PC-3 (cell line): Measurements from ENCODE around the gene NLRP1. TPM values are rescaled to one million over a fixed set of nuclear protein-coding genes. Genes with fewer than 3 reads are reported as not detected.

Experiments used
- ATAC-seq: fragments of 200-7000 bp; cut with Tn5 transposase; 2 replicates; pipeline ENCODE4 v1.9.1; 2020; ENCODE audit warnings: mild to moderate bottlenecking, moderate library complexity
- BruUV-seq: library from RNA; stranded (reverse); fragments of 400-500 nt; replicated peaks from 2 replicates; lab custom pipeline; 2021; lab: Mats Ljungman, UMichigan
- CTCF ChIA-PET: fragments of 300-600 bp; sonication (Branson Sonifier 250); formaldehyde crosslinking; loops from one replicate; lab custom pipeline; 2022; ENCODE audit warnings: antibody characterized with exemption; lab: Charles Lee
- POLR2A ChIA-PET: fragments of 300-600 bp; sonication (Branson Sonifier 250); formaldehyde crosslinking; loops from one replicate; lab custom pipeline; 2022; ENCODE audit warnings: antibody characterized with exemption; ENCODE audit not compliant: unreplicated experiment; lab: Charles Lee
- DNase-seq: peaks from one replicate; pipeline ENCODE4 v3.0.0-alpha.2; 2015
- H2AFZ ChIP-seq: fragments of 300-600 bp; sonication (generic); 2 replicates; pipeline ENCODE4 v1.6.0; 2016; ENCODE audit warnings: antibody characterized with exemption, low read length
- H3F3A ChIP-seq: fragments of 300-600 bp; sonication (generic); one replicate; pipeline ENCODE4 v1.6.0; 2017; ENCODE audit warnings: antibody characterized with exemption, low read length, control low read depth, mild to moderate bottlenecking; ENCODE audit not compliant: unreplicated experiment
- H3K27ac ChIP-seq: fragments of 300-600 bp; sonication (generic); 2 replicates; pipeline ENCODE4 v1.5.1; 2016; ENCODE audit warnings: mild to moderate bottlenecking, low read length
- H3K27me3 ChIP-seq: fragments of 300-600 bp; sonication (generic); 2 replicates; pipeline ENCODE4 v1.6.1; 2016; ENCODE audit warnings: low read length, mixed read lengths
- H3K36me3 ChIP-seq: fragments of 300-600 bp; sonication (generic); 2 replicates; pipeline ENCODE4 v1.6.1; 2016; ENCODE audit warnings: low read depth, mixed run types, low read length, mixed read lengths
- H3K4me1 ChIP-seq: fragments of 300-600 bp; sonication (generic); 2 replicates; pipeline ENCODE4 v1.5.1; 2016; ENCODE audit warnings: low read length; ENCODE audit not compliant: insufficient read depth
- H3K4me2 ChIP-seq: fragments of 300-600 bp; sonication (generic); 2 replicates; pipeline ENCODE4 v1.6.0; 2016; ENCODE audit warnings: low read length
- H3K4me3 ChIP-seq: fragments of 300-600 bp; sonication (generic); 2 replicates; pipeline ENCODE4 v1.5.1; 2016; ENCODE audit warnings: mild to moderate bottlenecking, low read length, mixed read lengths
- H3K79me2 ChIP-seq: fragments of 300-600 bp; sonication (generic); 2 replicates; pipeline ENCODE4 v1.6.1; 2017; ENCODE audit warnings: low read length, mixed read lengths
- H3K9ac ChIP-seq: fragments of 300-600 bp; sonication (generic); 2 replicates; pipeline ENCODE4 v1.6.0; 2016; ENCODE audit warnings: mild to moderate bottlenecking, low read length
- H3K9me2 ChIP-seq: fragments of 300-600 bp; sonication (generic); replicated peaks from 2 replicates; pipeline ENCODE4 v1.6.1; 2016; ENCODE audit warnings: mixed run types, low read length, mixed read lengths
- H3K9me3 ChIP-seq: fragments of 300-600 bp; sonication (generic); 2 replicates; pipeline ENCODE4 v1.6.1; 2016; ENCODE audit warnings: low read length, mixed read lengths
- H4K20me1 ChIP-seq: fragments of 300-600 bp; sonication (generic); 2 replicates; pipeline ENCODE4 v1.6.1; 2016; ENCODE audit warnings: low read length, mixed read lengths
- EZH2 ChIP-seq: fragments of 300-600 bp; sonication (generic); IDR thresholded peaks from one replicate; pipeline ENCODE4 v1.6.1; 2017; ENCODE audit warnings: antibody characterized with exemption, mild to moderate bottlenecking, low read length; ENCODE audit not compliant: unreplicated experiment
- EZH2phosphoT487 ChIP-seq: fragments of 300-600 bp; sonication (generic); IDR thresholded peaks from 2 replicates; pipeline ENCODE4 v1.6.1; 2018; ENCODE audit warnings: mild to moderate bottlenecking, antibody characterized with exemption, low read length, borderline replicate concordance
- intact Hi-C: fragments of 100-400 bp; cut with micrococcal nuclease; formaldehyde crosslinking; loops from 2 replicates; pipeline ENCODE4 v1.9.0; 2023
- total RNA-seq: library from RNA; depleted of rRNA; stranded (reverse); fragments of >200 nt; gene quantifications from 2 replicates; pipeline ENCODE4 v1.2.3, GENCODE V29; 2014
- TF ChIP-seq, protein P1 (sequence below): fragments of 300-600 bp; sonication (generic); conservative IDR thresholded peaks from 2 replicates; pipeline ENCODE4 v1.5.1; 2017; ENCODE audit warnings: antibody characterized with exemption, low read depth, mild to moderate bottlenecking, low read length

NLRP1 gene
- total RNA-seq, 1 experiment from 2014 or later: 1.8 TPM

DNA sequence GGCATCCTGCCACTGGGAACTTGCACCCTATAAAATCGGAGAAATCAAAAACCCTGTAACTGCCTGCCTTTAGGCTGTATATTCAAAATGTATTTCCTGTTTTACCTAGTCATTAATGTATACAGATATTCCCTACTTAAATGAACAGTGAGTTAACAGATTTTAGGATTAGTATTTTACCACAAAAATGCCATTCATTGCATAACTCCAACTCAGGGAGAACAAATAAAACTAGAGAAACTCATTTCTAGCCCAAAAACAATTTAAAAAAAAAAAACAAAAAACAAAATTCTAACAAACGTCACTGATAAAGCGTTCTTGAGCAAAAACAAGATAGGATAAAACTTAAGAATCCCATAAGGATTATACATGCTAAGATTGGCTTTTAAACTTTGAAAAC is 111.8 kb downstream of the NLRP1 start:
- intact Hi-C loops: no loop called here
- no peak overlapping the region for H3K27ac ChIP-seq
- H3K4me2 ChIP-seq: no peak overlapping the region
- no peak for ATAC-seq
- peaks cover 6% of the 10 kb centered on the region for H3F3A ChIP-seq
- no peaks in the 10 kb centered on the region for H3K9me2 ChIP-seq
- DNase-seq: no peak
- no peaks in the 10 kb centered on the region for H3K27me3 ChIP-seq
- POLR2A ChIA-PET: no interaction called here
- peaks cover 12% of the 10 kb centered on the region for H3K79me2 ChIP-seq
- TF ChIP-seq EZH2: no peak
- TF ChIP-seq EZH2phosphoT487: no peak
- TF ChIP-seq, protein P1, sequence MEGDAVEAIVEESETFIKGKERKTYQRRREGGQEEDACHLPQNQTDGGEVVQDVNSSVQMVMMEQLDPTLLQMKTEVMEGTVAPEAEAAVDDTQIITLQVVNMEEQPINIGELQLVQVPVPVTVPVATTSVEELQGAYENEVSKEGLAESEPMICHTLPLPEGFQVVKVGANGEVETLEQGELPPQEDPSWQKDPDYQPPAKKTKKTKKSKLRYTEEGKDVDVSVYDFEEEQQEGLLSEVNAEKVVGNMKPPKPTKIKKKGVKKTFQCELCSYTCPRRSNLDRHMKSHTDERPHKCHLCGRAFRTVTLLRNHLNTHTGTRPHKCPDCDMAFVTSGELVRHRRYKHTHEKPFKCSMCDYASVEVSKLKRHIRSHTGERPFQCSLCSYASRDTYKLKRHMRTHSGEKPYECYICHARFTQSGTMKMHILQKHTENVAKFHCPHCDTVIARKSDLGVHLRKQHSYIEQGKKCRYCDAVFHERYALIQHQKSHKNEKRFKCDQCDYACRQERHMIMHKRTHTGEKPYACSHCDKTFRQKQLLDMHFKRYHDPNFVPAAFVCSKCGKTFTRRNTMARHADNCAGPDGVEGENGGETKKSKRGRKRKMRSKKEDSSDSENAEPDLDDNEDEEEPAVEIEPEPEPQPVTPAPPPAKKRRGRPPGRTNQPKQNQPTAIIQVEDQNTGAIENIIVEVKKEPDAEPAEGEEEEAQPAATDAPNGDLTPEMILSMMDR: no peak
- H2AFZ ChIP-seq: no peak overlapping the region
- CTCF ChIA-PET: no interaction called here
- no peaks in the 10 kb centered on the region for H3K4me1 ChIP-seq
- H3K4me3 ChIP-seq: no peak overlapping the region
- H3K36me3 ChIP-seq: peaks cover 19% of the 10 kb centered on the region
- H3K9ac ChIP-seq: no peak overlapping the region
- no peaks in the 10 kb centered on the region for H3K9me3 ChIP-seq
- no TSS peak for BruUV-seq
- peaks cover 4% of the 10 kb centered on the region; the same call in 1 of the 2 replicates for H4K20me1 ChIP-seq

DNA sequence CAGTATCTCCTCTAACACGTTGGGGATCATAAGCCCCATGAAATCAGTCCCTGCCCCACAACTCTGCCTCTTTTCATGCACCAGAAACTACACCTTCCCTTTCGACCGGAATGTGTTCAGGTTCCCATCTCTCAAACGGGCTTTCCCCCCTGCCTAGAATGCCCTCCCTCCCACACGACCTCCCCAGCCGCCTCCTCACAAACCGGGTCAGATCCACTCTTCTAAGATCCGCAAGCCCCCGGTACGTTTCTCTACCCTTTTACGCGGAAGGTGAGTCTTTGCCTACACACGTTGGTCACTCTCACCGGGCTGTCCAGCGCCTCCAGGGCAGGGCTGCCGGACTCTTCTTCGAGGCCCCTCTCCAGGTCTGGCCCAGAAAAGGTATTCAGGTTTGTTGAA is 116.2 kb downstream of the NLRP1 start:
- Histone ChIP-seq H3K27ac (peak overlapping the region; percentile 52), H3K4me3 (peak overlapping the region; percentile 97), H4K20me1 (peaks cover 31% of the 10 kb centered on the region), H3K4me1 (peaks cover 13% of the 10 kb centered on the region), H3K9me3 (no peaks in the 10 kb centered on the region), H3K27me3 (no peaks in the 10 kb centered on the region), H3F3A (peaks cover 6% of the 10 kb centered on the region), H3K4me2 (peak overlapping the region; percentile 84), H2AFZ (peak overlapping the region; percentile 78), H3K36me3 (no peaks in the 10 kb centered on the region), H3K79me2 (peaks cover 57% of the 10 kb centered on the region), H3K9me2 (no peaks in the 10 kb centered on the region), H3K9ac (peak overlapping the region; percentile 98)
- no TSS peak for BruUV-seq
- POLR2A ChIA-PET: no interaction called here
- no peak for DNase-seq
- peak; percentile 14 for ATAC-seq
- TF ChIP-seq EZH2phosphoT487: no peak
- intact Hi-C loops: no loop called here
- CTCF ChIA-PET: interaction anchor here (1.2 kb wide), 1 partner anchor 29 kb away, joined by 4 read pairs; the partner anchor contains the start of gene C1QBP

DNA sequence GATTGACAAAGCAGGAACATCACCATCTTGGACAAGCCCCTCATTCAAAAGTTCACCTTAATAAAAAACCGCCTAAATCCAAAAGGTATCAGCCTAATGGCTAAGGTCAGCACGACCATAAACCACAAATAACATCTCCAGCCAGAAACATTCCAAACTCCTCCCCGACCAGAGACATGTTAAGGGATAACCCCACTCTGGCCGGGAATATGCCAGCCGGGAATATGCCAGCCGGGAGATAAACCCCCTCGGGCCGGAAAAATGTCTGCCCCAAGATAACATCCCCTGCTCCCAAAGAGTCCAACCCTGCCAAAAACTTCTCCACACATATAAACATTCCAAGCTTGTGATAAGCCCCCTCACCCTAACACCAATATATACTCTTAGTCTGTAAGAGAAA is 116.9 kb downstream of the NLRP1 start:
- H3K4me3 ChIP-seq: peak overlapping the region; percentile 97
- H3K9me2 ChIP-seq: no peaks in the 10 kb centered on the region
- peak overlapping the region; percentile 84 for H3K4me2 ChIP-seq
- intact Hi-C loops: no loop called here
- ChIA-PET POLR2A (no interaction called here), CTCF (no interaction called here)
- BruUV-seq: no TSS peak
- no peak overlapping the region for H2AFZ ChIP-seq
- peaks cover 63% of the 10 kb centered on the region for H3K79me2 ChIP-seq
- no peaks in the 10 kb centered on the region for H3K9me3 ChIP-seq
- H3K27me3 ChIP-seq: no peaks in the 10 kb centered on the region
- H3K27ac ChIP-seq: no peak overlapping the region
- DNase-seq: no peak
- ATAC-seq: no peak
- peaks cover 31% of the 10 kb centered on the region for H4K20me1 ChIP-seq
- TF ChIP-seq EZH2: no peak
- TF ChIP-seq, protein P1: no peak
- no peak for TF ChIP-seq EZH2phosphoT487
- H3K4me1 ChIP-seq: peaks cover 13% of the 10 kb centered on the region
- peak overlapping the region; percentile 98 for H3K9ac ChIP-seq
- no peaks in the 10 kb centered on the region for H3K36me3 ChIP-seq
- H3F3A ChIP-seq: peaks cover 6% of the 10 kb centered on the region
